ENCODE measurements around the gene TESPA1.

The TESPA1 gene

GRCh38 chr12:54983536-54984101 lies 943 bp downstream of the TESPA1 start:
- DNase-seq, result no peak

GRCh38 chr12:54981796-54982195 lies 2.8 kb downstream of the TESPA1 start:
- no peak for DNase-seq

GRCh38 chr12:54980341-54980740 lies 4.2 kb downstream of the TESPA1 start:
- no peak for DNase-seq

- DNase-seq, result no peak
Observed at GRCh38 chr12:54977857-54978256, 6.7 kb downstream of the TESPA1 start.

GRCh38 chr12:54977155-54977554 lies 7.4 kb downstream of the TESPA1 start:
- no peak for DNase-seq

- no peak for DNase-seq
Observed at GRCh38 chr12:54975875-54976274, 8.7 kb downstream of the TESPA1 start.

- no peak for DNase-seq
Observed at GRCh38 chr12:54975272-54975671, 9.3 kb downstream of the TESPA1 start.

GRCh38 chr12:54974279-54974678 lies 10.3 kb downstream of the TESPA1 start:
- no peak for DNase-seq

- DNase-seq, result no peak
Observed at GRCh38 chr12:54973556-54973955, 11.0 kb downstream of the TESPA1 start.

- DNase-seq, result no peak
Observed at GRCh38 chr12:54970741-54971140, 13.8 kb downstream of the TESPA1 start.

- DNase-seq, result no peak
Observed at GRCh38 chr12:54968181-54968730, 16.3 kb downstream of the TESPA1 start.

GRCh38 chr12:54967461-54967860 lies 17.1 kb downstream of the TESPA1 start:
- DNase-seq, result no peak

- DNase-seq, result no peak
Observed at GRCh38 chr12:54961190-54961589, 23.4 kb downstream of the TESPA1 start.

GRCh38 chr12:54959291-54960018 lies 25.1 kb downstream of the TESPA1 start:
- no peak for DNase-seq

- DNase-seq, result peak; percentile 65
Observed at GRCh38 chr12:54958048-54958658, 26.4 kb downstream of the TESPA1 start.

- DNase-seq, result no peak
Observed at GRCh38 chr12:54956818-54957641, 27.5 kb downstream of the TESPA1 start.

GRCh38 chr12:54956322-54956721 lies 28.2 kb downstream of the TESPA1 start:
- DNase-seq, result no peak

- DNase-seq, result no peak
Observed at GRCh38 chr12:54954801-54955200, 29.8 kb downstream of the TESPA1 start.

- no peak for DNase-seq
Observed at GRCh38 chr12:54954228-54954627, 30.3 kb downstream of the TESPA1 start.

- no peak for DNase-seq
Observed at GRCh38 chr12:54950071-54950727, 34.4 kb downstream of the TESPA1 start.

GRCh38 chr12:54949073-54949711 lies 35.4 kb downstream of the TESPA1 start:
- DNase-seq, result no peak

GRCh38 chr12:54948171-54948570 lies 36.4 kb downstream of the TESPA1 start:
- DNase-seq, result no peak
